WTC11 (cell line): ENCODE measurements around the gene RAB3D. TPM values are rescaled to one million over a fixed set of nuclear protein-coding genes. Genes with fewer than 3 reads are reported as not detected.
"Not testable (repeated sequence)": the region's sequence is repeated elsewhere in the genome, so short reads cannot be mapped to it uniquely, and the experiment has no call there.

Experiments
- ATAC-seq: fragments of 200-7000 bp; cut with Tn5 transposase; 2 replicates; pipeline ENCODE4 v1.10.0; 2021; ENCODE audit warnings: mild to moderate bottlenecking, moderate library complexity
- CTCF ChIA-PET: fragments of 300-600 bp; sonication (Branson Sonifier 250); formaldehyde crosslinking; loops from one replicate; lab custom pipeline; 2021; ENCODE audit warnings: antibody characterized with exemption; lab: Charles Lee
- POLR2A ChIA-PET: fragments of 350-600 bp; sonication (Branson Sonifier 250); formaldehyde crosslinking; loops from one replicate; lab custom pipeline; 2021; ENCODE audit warnings: antibody characterized with exemption; lab: Charles Lee
- DNase-seq: peaks from one replicate; pipeline ENCODE4 v3.0.0; 2021; ENCODE audit warnings: low spot score
- H3K27ac Mint-ChIP-seq: 2 replicates; pipeline ENCODE4 v1.8.0; 2021; ENCODE audit warnings: mixed read lengths
- H3K27me3 Mint-ChIP-seq: 2 replicates; pipeline ENCODE4 v1.8.0; 2021; ENCODE audit warnings: low read depth, mild to moderate bottlenecking, moderate library complexity, mixed read lengths
- H3K36me3 Mint-ChIP-seq: 2 replicates; pipeline ENCODE4 v1.8.0; 2021; ENCODE audit warnings: mixed read lengths
- H3K4me1 Mint-ChIP-seq: 2 replicates; pipeline ENCODE4 v1.8.0; 2022; ENCODE audit warnings: mixed read lengths
- H3K4me3 Mint-ChIP-seq: 2 replicates; pipeline ENCODE4 v1.8.0; 2021; ENCODE audit warnings: mild to moderate bottlenecking, moderate library complexity, mixed read lengths
- H3K9me3 Mint-ChIP-seq: 2 replicates; pipeline ENCODE4 v1.8.0; 2021; ENCODE audit warnings: mixed read lengths
- ATF1 ChIP-seq: sonication (generic); formaldehyde crosslinking; IDR thresholded peaks from 2 replicates; pipeline ENCODE4 v1.8.1; 2023; ENCODE audit warnings: mild to moderate bottlenecking, moderate library complexity, missing genetic modification reagents
- ESRRA ChIP-seq: sonication (generic); formaldehyde crosslinking; IDR thresholded peaks from 2 replicates; pipeline ENCODE4 v1.8.1; 2022; ENCODE audit warnings: mild to moderate bottlenecking, missing genetic modification reagents, borderline replicate concordance
- IRF2 ChIP-seq: sonication (generic); formaldehyde crosslinking; IDR thresholded peaks from 2 replicates; pipeline ENCODE4 v1.8.0; 2022; ENCODE audit warnings: low read depth, missing genetic modification reagents, borderline replicate concordance
- NFE2L1 ChIP-seq: sonication (generic); formaldehyde crosslinking; IDR thresholded peaks from 2 replicates; pipeline ENCODE4 v1.8.1; 2023; ENCODE audit warnings: missing genetic modification reagents
- NR3C1 ChIP-seq: sonication (generic); formaldehyde crosslinking; conservative IDR thresholded peaks from 2 replicates; pipeline ENCODE4 v1.8.1; 2023; ENCODE audit warnings: low read depth, mild to moderate bottlenecking, missing genetic modification reagents
- PRDM15 ChIP-seq: sonication (generic); formaldehyde crosslinking; IDR thresholded peaks from 2 replicates; pipeline ENCODE4 v1.8.0; 2022; ENCODE audit warnings: missing genetic modification reagents
- USF2 ChIP-seq: sonication (generic); formaldehyde crosslinking; IDR thresholded peaks from 2 replicates; pipeline ENCODE4 v1.8.1; 2023; ENCODE audit warnings: mild to moderate bottlenecking, missing genetic modification reagents, moderate library complexity
- ZNF121 ChIP-seq: sonication (generic); formaldehyde crosslinking; IDR thresholded peaks from 2 replicates; pipeline ENCODE4 v1.8.0; 2023; ENCODE audit warnings: missing genetic modification reagents
- ZNF416 ChIP-seq: fragments of 250-450 bp; sonication (Bioruptor Pico); IDR thresholded peaks from 2 replicates; pipeline ENCODE4 v1.9.0; 2021; ENCODE audit warnings: mild to moderate bottlenecking, inconsistent platforms
- total RNA-seq: library from RNA; stranded (reverse); gene quantifications from 3 replicates; pipeline ENCODE4 v1.2.3, GENCODE V29; 2021
- TF ChIP-seq, protein P1 (sequence below): sonication (generic); formaldehyde crosslinking; IDR thresholded peaks from 2 replicates; pipeline ENCODE4 v1.8.1; 2023; ENCODE audit warnings: mild to moderate bottlenecking, moderate library complexity, missing genetic modification reagents
- TF ChIP-seq, protein P2 (sequence below): fragments of 250-450 bp; sonication (Bioruptor Pico); IDR thresholded peaks from 2 replicates; pipeline ENCODE4 v1.9.0; 2021; ENCODE audit warnings: moderate library complexity, mild to moderate bottlenecking, inconsistent platforms, borderline replicate concordance
- TF ChIP-seq, protein P3 (sequence below): fragments of 250-450 bp; sonication (Bioruptor Pico); IDR thresholded peaks from 2 replicates; pipeline ENCODE4 v1.8.0; 2021; ENCODE audit warnings: mild to moderate bottlenecking
- TF ChIP-seq, protein P4 (sequence below): sonication (generic); formaldehyde crosslinking; IDR thresholded peaks from 2 replicates; pipeline ENCODE4 v1.8.0; 2023; ENCODE audit warnings: missing genetic modification reagents
- TF ChIP-seq, protein P5 (sequence below): fragments of 250-450 bp; sonication (Bioruptor Pico); IDR thresholded peaks from 2 replicates; pipeline ENCODE4 v1.9.0; 2021; ENCODE audit warnings: mild to moderate bottlenecking

The RAB3D gene
- total RNA-seq, 1 experiment from 2014 or later: 18.9 TPM

DNA sequence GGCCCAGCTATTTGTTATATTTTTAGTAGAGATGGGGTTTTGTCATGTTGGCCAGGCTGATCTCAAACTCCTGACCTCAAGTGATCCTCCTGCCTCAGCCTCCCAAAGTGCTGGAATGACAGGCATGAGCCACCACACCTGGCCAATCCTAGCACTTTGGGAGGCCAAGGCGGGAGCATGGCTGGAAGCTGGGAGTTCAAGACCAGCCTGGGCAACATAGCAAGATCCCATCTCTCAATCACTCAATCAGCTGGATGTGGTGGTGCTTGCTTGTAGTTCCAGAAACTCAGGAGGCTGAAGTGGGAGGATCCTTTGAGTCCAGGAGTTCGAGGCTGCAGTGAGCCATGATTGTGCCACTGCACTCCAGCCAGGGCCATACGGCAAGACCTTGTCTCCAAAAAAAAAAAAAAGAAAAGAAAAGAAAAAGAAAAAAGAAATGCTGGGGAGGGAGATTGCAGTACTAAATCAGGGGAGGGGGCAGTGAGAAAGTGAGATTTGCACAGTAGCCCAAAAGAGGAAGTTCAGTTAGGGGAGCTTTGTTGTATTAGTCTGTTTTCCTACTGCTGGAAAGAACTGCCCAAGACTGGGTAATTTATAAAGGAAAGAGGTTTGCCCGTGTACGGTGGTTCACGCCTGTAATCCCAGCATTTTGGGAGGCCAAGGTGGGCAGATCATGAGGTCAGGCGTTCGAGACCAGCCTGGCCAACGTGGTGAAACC, 19.0 kb downstream of the RAB3D start:
- peaks cover 16% of the 10 kb centered on the region for H3K4me1 Mint-ChIP-seq
- H3K36me3 Mint-ChIP-seq, ATAC-seq, H3K9me3 Mint-ChIP-seq, H3K4me3 Mint-ChIP-seq, H3K27ac Mint-ChIP-seq, DNase-seq, H3K27me3 Mint-ChIP-seq, POLR2A ChIA-PET: not testable (repeated sequence)
- CTCF ChIA-PET: interaction anchor here (0.5 to 1.4 kb wide), 3 partner anchors 27 to 43 kb away, joined by 3 to 5 read pairs (median 5); no protein-coding TSS in a partner anchor
- TF ChIP-seq ZNF121 (CRISPR knock-in tag): peak; percentile 97

- no peaks in the 10 kb centered on the region for H3K9me3 Mint-ChIP-seq
- H3K27me3 Mint-ChIP-seq: no peaks in the 10 kb centered on the region; the same call in 1 of the 2 replicates
- DNase-seq: no peak
- no peaks in the 10 kb centered on the region for H3K36me3 Mint-ChIP-seq
- no peak overlapping the region for H3K4me3 Mint-ChIP-seq
- H3K27ac Mint-ChIP-seq: no peak overlapping the region
- no peaks in the 10 kb centered on the region for H3K4me1 Mint-ChIP-seq
- ATAC-seq: no peak
- ChIA-PET CTCF (interaction anchor here (1.2 to 5.4 kb wide), 2 partner anchors 13 to 16 kb away, joined by 4 to 42 read pairs; no protein-coding TSS in a partner anchor), POLR2A (no interaction called here)
- TF ChIP-seq, protein P1, sequence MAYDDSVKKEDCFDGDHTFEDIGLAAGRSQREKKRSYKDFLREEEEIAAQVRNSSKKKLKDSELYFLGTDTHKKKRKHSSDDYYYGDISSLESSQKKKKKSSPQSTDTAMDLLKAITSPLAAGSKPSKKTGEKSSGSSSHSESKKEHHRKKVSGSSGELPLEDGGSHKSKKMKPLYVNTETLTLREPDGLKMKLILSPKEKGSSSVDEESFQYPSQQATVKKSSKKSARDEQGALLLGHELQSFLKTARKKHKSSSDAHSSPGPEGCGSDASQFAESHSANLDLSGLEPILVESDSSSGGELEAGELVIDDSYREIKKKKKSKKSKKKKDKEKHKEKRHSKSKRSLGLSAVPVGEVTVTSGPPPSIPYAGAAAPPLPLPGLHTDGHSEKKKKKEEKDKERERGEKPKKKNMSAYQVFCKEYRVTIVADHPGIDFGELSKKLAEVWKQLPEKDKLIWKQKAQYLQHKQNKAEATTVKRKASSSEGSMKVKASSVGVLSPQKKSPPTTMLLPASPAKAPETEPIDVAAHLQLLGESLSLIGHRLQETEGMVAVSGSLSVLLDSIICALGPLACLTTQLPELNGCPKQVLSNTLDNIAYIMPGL (CRISPR knock-in tag): no peak
- TF ChIP-seq USF2 (CRISPR knock-in tag) (no peak), ESRRA (CRISPR knock-in tag) (no peak), PRDM15 (no peak), ATF1 (CRISPR knock-in tag) (no peak), ZNF416 (CRISPR knock-in tag) (no peak), NFE2L1 (no peak), IRF2 (CRISPR knock-in tag) (no peak), NR3C1 (no peak)
- TF ChIP-seq, protein P2, sequence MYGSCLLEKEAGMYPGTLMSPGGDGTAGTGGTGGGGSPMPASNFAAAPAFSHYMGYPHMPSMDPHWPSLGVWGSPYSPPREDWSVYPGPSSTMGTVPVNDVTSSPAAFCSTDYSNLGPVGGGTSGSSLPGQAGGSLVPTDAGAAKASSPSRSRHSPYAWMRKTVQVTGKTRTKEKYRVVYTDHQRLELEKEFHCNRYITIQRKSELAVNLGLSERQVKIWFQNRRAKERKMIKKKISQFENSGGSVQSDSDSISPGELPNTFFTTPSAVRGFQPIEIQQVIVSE: no peak
- TF ChIP-seq, protein P3, sequence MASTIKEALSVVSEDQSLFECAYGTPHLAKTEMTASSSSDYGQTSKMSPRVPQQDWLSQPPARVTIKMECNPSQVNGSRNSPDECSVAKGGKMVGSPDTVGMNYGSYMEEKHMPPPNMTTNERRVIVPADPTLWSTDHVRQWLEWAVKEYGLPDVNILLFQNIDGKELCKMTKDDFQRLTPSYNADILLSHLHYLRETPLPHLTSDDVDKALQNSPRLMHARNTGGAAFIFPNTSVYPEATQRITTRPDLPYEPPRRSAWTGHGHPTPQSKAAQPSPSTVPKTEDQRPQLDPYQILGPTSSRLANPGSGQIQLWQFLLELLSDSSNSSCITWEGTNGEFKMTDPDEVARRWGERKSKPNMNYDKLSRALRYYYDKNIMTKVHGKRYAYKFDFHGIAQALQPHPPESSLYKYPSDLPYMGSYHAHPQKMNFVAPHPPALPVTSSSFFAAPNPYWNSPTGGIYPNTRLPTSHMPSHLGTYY (CRISPR knock-in tag): no peak
- TF ChIP-seq, protein P4, sequence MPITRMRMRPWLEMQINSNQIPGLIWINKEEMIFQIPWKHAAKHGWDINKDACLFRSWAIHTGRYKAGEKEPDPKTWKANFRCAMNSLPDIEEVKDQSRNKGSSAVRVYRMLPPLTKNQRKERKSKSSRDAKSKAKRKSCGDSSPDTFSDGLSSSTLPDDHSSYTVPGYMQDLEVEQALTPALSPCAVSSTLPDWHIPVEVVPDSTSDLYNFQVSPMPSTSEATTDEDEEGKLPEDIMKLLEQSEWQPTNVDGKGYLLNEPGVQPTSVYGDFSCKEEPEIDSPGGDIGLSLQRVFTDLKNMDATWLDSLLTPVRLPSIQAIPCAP (CRISPR knock-in tag): no peak
- TF ChIP-seq, protein P5, sequence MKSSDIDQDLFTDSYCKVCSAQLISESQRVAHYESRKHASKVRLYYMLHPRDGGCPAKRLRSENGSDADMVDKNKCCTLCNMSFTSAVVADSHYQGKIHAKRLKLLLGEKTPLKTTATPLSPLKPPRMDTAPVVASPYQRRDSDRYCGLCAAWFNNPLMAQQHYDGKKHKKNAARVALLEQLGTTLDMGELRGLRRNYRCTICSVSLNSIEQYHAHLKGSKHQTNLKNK (CRISPR knock-in tag): no peak
Measured at GRCh38 chr19:11306337-11306736, 33.1 kb downstream of the RAB3D start.
